ENCODE results near the gene CTSL.
"Not testable (repeated sequence)": the region's sequence is repeated elsewhere in the genome, so short reads cannot be mapped to it uniquely, and the experiment has no call there.

Gene CTSL

DNA sequence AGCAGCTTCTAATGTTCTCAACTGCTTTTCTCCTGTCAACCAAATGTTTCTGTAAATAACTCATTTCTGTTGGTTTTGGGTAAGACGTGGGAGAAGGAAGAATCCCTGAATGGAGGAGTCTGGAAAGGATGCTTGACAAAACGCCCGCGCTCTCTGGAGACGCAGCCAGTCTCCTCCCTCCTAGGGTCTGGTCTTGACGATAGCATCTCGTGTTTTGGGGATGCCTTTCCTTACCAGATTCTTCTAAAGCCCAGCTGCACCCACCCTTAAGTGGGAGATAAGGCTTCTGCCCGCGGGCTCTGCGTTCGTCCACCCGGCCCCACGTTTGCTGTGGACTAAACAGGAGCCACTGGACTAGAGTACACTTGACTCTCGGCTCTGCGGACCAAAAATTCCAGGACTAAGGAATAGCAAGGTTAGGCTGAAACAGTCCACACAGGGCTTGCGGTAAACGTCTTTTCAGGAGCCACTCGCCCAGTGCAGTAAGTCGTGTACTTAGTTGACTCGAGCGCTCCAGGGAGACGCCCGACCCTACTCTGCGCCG is 491 bp upstream of the CTSL start:
- DNase-seq: no peak

- DNase-seq: no peak
Measured at GRCh38 chr9:87729246-87729645, 3.3 kb downstream of the CTSL start.

DNA sequence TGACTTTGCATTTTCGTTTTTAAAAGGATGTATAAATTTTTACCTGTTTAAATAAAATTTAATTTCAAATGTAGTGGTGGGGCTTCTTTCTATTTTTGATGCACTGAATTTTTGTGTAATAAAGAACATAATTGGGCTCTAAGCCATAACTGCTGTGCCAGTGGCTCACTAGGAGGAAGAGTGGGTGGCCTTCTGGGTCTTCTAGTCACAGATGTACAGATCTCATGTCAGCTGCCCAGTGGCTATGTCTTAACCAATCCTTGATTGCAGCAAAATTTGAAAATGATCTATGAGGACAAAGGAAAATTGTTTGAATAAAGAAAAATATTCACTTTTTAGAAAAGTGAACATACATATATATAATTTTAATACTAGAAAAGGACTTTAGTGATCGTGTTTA is 5.4 kb downstream of the CTSL start:
- no peak for DNase-seq

DNA sequence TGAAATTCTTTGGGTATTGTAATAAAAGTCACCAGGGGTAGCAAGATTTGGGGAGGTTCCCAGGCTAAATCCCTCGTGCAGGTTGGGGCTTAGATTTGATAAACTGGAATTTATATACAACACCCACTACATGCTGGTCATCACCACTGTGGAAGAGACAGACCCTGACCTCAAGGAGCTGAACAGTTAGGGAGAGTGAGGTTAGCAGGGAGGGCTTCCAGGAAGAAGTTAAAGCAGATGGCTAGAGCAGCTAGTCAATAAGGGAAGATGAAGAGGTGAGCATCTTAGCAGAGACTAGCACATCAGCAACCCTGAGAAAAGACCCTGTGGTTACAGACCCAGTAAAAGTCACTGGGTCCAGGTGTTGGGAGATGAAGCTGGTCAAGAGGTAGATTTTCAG is 6.4 kb downstream of the CTSL start:
- DNase-seq: no peak

GRCh38 chr9:87732756-87733155 is 6.8 kb downstream of the CTSL start:
- no peak for DNase-seq

DNA sequence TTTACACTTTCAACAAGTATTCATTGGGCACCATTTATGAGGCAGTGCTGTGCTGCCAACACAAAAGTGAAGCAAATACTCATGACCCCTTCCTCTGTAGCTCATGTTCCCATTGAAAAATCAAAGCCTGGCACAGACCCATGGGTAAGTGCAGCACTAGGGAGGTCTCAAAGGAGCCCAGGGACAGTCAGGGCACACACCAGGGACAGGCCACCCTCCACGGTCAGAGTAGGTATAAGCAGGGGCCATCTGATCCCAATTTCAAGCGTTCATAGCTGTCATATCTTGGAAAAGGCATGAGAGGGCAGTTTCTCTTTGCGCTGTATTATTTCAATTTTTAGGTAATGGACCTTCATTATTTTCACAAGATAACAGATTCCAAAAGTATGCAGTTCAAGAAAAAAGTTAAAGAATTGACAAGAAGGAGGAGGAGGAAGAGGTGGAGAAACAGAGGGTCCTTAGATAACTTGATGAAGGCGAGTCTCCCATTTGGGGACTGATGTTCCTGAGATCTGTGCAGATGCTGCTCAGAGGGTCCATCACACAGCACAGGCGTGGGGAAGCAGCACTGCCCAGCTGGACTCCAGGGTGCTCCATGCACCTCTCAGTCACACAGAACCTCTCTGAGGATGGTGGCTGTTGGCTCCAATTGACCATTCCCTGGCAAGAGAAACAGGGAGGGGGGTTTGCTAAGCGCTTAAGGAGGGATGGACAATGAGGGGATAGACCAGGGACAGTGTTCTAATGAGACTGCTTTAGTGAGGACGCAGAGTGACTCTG is 7.5 kb downstream of the CTSL start:
- no peak for DNase-seq

- DNase-seq: no peak
Measured at GRCh38 chr9:87734106-87734505, 8.2 kb downstream of the CTSL start.

DNA sequence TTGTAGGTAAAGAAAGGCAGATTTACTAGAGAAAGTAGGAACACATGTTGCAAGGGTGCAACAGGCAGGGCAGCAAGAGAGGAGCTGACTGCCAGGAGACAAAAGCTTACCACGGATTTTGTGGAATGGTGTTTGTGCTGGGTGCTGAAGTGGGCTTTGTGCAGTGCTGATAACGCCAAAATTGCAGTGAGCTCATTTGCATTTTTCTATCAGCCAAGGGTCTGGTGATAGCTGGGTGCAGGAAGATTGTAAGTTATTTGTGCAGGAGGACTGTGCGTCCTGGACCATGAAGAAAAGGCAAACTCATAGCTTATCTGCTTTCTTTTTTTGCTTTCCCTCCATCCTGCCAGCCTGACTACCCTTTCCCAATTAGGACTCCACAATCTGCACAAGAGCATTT is 13.6 kb downstream of the CTSL start:
- no peak for DNase-seq

DNA sequence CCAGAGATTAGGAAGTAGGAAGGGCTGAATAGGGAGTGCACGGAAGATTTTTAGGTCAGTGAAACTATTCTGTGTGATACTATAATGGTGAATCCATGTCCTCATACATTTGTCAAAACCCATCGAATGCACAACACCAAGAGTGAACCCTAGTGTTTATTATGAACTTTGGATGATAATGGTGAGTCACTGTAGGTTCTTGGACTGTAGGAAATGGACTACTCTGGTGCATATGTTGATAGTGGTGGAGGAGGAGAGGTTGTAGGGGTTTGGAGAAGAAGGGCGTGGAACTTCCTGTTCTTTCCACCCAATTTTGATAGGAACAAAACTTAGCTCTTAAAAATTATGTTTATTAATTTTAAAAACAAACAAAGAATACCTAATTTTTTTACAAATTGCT is 14.3 kb downstream of the CTSL start:
- DNase-seq: no peak

DNA sequence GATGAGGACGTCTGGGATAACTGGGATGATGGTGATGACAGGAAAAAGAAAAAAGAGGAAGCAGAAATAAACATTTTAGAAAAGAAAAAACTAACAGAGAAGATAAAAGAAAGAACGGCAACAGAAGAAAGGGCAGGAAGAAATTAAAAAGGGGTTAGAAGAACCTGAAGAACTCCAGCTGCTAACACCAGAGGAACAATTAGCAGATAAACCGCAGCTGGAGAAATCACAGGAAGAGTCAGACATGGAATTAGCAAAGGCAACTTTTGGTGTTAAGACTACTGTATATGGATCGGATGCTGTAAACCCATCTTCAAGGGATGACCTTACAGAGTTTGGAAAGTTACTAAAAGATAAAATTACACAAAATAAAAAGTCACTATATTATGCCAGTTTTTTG is 15.4 kb downstream of the CTSL start:
- DNase-seq: no peak

- no peak for DNase-seq
Measured at GRCh38 chr9:87741891-87742290, 16.0 kb downstream of the CTSL start.

DNA sequence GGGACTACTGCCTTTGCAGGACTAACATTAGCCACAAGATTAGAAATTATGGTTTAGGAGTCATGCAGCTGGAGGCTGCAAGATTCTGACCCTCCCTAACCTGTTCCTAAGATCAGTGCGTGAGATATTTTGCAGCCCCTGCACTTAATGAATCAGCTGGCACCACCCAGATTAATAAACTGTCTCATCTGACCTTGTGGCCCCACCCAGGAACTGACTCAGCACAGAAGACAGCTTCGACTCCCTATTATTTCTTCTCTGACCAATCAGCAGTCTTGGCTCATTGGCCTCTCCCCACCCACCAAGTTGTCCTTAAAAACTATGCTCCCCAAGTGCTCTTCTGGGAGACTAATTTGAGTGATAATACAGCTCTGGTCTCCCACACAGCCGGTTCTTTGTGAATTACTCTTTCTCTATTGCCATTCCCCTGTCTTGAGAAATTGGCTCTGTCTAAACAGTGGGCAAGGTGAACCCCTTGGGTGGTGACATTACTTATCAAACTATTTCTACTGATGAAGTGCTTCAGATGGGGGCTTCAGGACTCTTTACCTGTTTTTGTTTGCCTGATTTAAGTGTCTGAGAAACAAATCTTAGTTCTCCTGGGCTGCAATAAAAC is 17.0 kb downstream of the CTSL start:
- DNase-seq: no peak

GRCh38 chr9:87744247-87744646 is 18.3 kb downstream of the CTSL start:
- DNase-seq: not testable (repeated sequence)

DNA sequence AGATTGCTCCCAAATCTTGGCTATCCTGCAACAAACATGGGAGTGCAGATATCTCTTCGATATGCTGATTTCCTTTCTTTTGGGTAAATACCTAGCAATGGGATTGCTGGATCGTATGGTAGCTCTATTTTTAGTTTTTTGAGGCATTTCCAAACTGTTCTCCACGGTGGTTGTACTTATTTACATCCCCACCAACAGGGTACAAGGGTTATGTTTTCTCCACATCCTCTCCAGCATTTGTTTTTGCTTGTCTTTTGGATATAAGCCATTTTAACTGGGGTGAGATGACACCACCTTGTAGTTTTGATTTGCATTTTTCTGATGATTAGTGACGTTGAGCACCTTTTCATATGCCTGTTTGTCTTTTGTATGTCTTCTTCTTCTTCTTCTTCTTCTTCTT is 20.3 kb downstream of the CTSL start:
- no peak for DNase-seq

DNA sequence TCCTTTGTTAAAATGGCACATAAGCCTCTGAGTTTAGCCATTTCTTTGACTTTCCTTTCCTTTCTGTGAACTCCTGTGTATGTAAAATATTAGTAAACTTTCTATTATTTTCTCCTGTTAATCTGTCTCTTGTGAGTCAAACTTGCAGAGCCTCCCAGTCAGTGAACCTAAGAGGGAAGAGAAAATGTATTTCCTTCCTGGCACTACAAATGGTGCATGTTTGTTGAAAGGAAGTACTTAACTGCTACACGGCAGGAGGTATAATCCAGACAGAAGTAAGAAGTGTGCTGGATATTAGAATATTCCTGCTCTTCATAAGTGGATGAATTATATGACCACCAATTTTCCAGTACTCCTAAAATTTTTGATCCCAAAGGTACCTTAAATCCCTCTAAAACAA is 23.0 kb downstream of the CTSL start:
- DNase-seq: no peak

GRCh38 chr9:87749335-87750035 is 23.6 kb downstream of the CTSL start:
- no peak for DNase-seq

- DNase-seq: no peak
Measured at GRCh38 chr9:87750726-87751125, 24.8 kb downstream of the CTSL start.

GRCh38 chr9:87751423-87751822 is 25.5 kb downstream of the CTSL start:
- DNase-seq: no peak

DNA sequence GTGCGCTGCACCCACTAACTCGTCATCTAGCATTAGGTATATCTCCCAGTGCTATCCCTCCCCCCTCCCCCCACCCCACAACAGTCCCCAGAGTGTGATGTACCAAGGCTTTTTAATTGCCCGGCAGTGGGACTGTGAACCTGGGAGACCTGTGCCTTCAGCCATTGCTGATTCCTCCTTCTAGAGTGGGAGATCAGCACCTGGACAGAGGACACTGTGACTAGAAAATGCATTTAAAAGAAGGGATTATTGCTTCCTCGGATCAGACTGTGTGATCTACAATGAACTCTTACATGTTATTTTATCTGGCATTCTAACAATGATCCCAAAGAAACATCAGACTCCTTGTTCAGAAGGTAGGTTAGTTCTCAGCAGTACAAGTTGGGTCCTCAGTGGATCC is 25.9 kb downstream of the CTSL start:
- no peak for DNase-seq

- no peak for DNase-seq
Measured at GRCh38 chr9:87753313-87753712, 27.4 kb downstream of the CTSL start.

- DNase-seq: not testable (repeated sequence)
Measured at GRCh38 chr9:87758330-87758729, 32.4 kb downstream of the CTSL start.

DNA sequence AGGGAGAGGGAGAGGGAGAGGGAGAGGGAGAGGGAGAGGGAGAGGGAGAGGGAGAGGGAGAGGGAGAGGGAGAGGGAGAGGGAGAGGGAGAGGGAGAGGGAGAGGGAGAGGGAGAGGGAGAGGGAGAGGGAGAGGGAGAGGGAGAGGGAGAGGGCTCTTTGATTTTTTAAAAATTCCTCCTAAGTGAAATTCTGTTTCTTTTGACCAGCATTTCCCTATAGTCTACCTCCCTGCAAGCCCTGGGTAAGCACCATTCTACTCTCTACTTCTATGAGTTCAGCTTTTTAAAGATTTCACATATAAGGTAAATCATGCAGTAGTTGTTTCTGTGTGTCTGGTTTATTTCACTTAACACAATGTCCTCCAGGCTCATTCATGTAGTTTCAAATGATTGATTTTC is 34.1 kb downstream of the CTSL start:
- not testable (repeated sequence) for DNase-seq

DNA sequence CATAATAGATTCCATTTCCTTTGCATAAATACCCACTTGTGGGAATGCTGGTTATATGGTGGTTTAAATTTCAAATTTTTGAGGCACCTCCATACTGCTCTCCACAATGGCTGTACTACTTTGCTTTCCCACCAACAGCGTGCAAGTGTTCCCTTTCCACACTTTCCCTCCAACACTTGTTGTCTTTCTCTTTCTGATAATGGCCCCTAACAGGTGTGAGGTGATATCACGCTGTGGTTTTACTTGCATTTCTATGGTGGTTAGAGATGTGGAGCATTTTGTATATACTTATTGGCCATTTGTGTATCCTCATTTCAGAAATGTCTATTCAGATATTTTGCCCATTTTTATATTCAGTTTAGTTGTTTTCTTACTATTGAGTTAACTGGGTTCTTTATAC is 34.6 kb downstream of the CTSL start:
- no peak for DNase-seq

- no peak for DNase-seq
Measured at GRCh38 chr9:87763286-87763685, 37.4 kb downstream of the CTSL start.
